HepG2 (cell line): ENCODE measurements around the gene PDZD4.

Source experiments
- HDAC6 ChIP-seq: fragments of 200-600 bp; sonication (generic); IDR thresholded peaks from 2 replicates; pipeline ENCODE4 v1.7.0; 2017; ENCODE audit warnings: mild to moderate bottlenecking, antibody characterized with exemption, low read length, low read depth
- HNRNPLL ChIP-seq: fragments of 200-400 bp; formaldehyde crosslinking; IDR thresholded peaks from 2 replicates; pipeline ENCODE4 v1.6.1; 2017; ENCODE audit warnings: mild to moderate bottlenecking, low read depth, low read length; ENCODE audit not compliant: poor library complexity, severe bottlenecking
- NFE2L2 ChIP-seq: fragments of 150-350 bp; IDR thresholded peaks from 2 replicates; pipeline ENCODE4 v1.6.1; 2014; ENCODE audit warnings: low read length
- NRL ChIP-seq: sonication (generic); formaldehyde crosslinking; IDR thresholded peaks from 2 replicates; pipeline ENCODE4 v1.5.0; 2020; ENCODE audit warnings: missing genetic modification reagents, mild to moderate bottlenecking, moderate library complexity, borderline replicate concordance
- SCMH1 ChIP-seq: sonication (generic); formaldehyde crosslinking; IDR thresholded peaks from 2 replicates; pipeline ENCODE4 v1.9.0; 2021; ENCODE audit warnings: missing genetic modification reagents, mild to moderate bottlenecking, borderline replicate concordance
- SIX4 ChIP-seq: sonication (generic); formaldehyde crosslinking; IDR thresholded peaks from 2 replicates; pipeline ENCODE4 v1.4.0; 2020; ENCODE audit warnings: missing genetic modification reagents
- STAG1 ChIP-seq: sonication (generic); formaldehyde crosslinking; IDR thresholded peaks from 2 replicates; pipeline ENCODE4 v1.4.0; 2020; ENCODE audit warnings: missing genetic modification reagents
- ZNF230 ChIP-seq: sonication (generic); formaldehyde crosslinking; IDR thresholded peaks from 2 replicates; pipeline ENCODE4 v1.4.0; 2020; ENCODE audit warnings: mild to moderate bottlenecking, missing genetic modification reagents
- ZNF570 ChIP-seq: sonication (generic); formaldehyde crosslinking; IDR thresholded peaks from 2 replicates; pipeline ENCODE4 v1.4.0; 2020; ENCODE audit warnings: mild to moderate bottlenecking, missing genetic modification reagents, borderline replicate concordance
- ZNF776 ChIP-seq: sonication (generic); formaldehyde crosslinking; IDR thresholded peaks from 2 replicates; pipeline ENCODE4 v1.4.0; 2020; ENCODE audit warnings: mild to moderate bottlenecking, missing genetic modification reagents
- TF ChIP-seq, protein P1 (sequence below): sonication (generic); formaldehyde crosslinking; IDR thresholded peaks from 2 replicates; pipeline ENCODE4 v1.5.0; 2020; ENCODE audit warnings: mild to moderate bottlenecking, missing genetic modification reagents, moderate library complexity
- TF ChIP-seq, protein P2 (sequence below): sonication (generic); formaldehyde crosslinking; IDR thresholded peaks from 2 replicates; pipeline ENCODE4 v1.8.0; 2022; ENCODE audit warnings: mild to moderate bottlenecking, missing genetic modification reagents
- TF ChIP-seq, protein P3 (sequence below): sonication (generic); formaldehyde crosslinking; IDR thresholded peaks from 2 replicates; pipeline ENCODE4 v1.4.0; 2020; ENCODE audit warnings: missing genetic modification reagents
- TF ChIP-seq, protein P4 (sequence below): sonication (generic); formaldehyde crosslinking; IDR thresholded peaks from 2 replicates; pipeline ENCODE4 v1.8.0; 2022; ENCODE audit warnings: mild to moderate bottlenecking, missing genetic modification reagents, borderline replicate concordance

DNA sequence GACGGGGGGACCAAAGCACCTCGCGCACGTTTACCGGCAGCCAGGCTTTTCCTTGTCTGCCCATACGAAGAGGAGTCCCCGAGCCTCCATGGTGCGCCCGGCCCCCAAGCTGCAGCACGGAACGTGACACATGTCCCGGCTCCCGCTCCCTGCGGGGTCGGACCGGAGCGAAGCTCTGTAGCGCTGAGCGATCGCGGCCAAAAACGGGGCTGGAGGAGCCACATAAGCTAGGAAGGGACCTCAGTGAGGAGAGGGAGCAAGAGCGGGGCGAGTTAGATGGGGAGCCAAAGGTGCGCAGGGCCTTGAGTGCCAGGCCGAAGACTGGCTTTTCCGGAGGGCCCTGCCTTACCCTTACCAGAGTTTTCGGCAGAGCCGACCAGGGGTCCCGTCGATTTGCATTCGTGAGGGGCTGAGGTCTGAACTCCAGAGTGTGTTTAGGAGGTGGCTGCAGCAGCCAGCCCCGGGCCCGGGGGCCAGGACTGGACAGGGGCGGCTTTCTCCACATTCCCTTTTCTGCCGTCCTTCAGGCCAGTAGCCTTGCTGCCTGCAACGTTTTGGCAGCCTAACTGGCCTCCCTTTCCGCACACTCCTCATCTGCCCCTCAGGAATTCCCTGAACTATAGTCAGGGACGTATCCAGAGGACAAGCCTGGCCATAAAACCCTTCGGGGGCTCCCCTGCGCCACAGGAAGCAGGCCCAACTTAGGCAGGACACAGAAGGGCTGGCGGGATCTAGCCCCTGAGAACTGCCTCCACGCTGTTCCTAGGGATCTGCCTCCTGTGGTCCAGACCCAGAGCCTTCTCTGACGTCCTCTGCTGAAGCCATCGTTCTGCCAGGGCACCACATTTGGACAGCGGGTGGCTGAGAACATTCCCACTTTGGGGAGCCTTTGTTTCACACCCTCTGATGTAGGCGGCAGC is 35.2 kb downstream of the PDZD4 start:
- TF ChIP-seq, protein P1, sequence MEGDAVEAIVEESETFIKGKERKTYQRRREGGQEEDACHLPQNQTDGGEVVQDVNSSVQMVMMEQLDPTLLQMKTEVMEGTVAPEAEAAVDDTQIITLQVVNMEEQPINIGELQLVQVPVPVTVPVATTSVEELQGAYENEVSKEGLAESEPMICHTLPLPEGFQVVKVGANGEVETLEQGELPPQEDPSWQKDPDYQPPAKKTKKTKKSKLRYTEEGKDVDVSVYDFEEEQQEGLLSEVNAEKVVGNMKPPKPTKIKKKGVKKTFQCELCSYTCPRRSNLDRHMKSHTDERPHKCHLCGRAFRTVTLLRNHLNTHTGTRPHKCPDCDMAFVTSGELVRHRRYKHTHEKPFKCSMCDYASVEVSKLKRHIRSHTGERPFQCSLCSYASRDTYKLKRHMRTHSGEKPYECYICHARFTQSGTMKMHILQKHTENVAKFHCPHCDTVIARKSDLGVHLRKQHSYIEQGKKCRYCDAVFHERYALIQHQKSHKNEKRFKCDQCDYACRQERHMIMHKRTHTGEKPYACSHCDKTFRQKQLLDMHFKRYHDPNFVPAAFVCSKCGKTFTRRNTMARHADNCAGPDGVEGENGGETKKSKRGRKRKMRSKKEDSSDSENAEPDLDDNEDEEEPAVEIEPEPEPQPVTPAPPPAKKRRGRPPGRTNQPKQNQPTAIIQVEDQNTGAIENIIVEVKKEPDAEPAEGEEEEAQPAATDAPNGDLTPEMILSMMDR (CRISPR knock-in tag), result 0 out of 2 replicates have a peak, but pooled peaks have one; percentile 5
- peak; percentile 9; the same call in 1 of the 2 replicates for TF ChIP-seq ZNF776 (CRISPR knock-in tag)
- TF ChIP-seq HDAC6, result no peak
- TF ChIP-seq, protein P2, sequence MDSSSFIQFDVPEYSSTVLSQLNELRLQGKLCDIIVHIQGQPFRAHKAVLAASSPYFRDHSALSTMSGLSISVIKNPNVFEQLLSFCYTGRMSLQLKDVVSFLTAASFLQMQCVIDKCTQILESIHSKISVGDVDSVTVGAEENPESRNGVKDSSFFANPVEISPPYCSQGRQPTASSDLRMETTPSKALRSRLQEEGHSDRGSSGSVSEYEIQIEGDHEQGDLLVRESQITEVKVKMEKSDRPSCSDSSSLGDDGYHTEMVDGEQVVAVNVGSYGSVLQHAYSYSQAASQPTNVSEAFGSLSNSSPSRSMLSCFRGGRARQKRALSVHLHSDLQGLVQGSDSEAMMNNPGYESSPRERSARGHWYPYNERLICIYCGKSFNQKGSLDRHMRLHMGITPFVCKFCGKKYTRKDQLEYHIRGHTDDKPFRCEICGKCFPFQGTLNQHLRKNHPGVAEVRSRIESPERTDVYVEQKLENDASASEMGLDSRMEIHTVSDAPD (CRISPR knock-in tag), result no peak
- TF ChIP-seq HNRNPLL, result no peak
- no peak for TF ChIP-seq SIX4 (CRISPR knock-in tag)
- no peak for TF ChIP-seq STAG1 (CRISPR knock-in tag)
- no peak for TF ChIP-seq ZNF230
- TF ChIP-seq, protein P3, sequence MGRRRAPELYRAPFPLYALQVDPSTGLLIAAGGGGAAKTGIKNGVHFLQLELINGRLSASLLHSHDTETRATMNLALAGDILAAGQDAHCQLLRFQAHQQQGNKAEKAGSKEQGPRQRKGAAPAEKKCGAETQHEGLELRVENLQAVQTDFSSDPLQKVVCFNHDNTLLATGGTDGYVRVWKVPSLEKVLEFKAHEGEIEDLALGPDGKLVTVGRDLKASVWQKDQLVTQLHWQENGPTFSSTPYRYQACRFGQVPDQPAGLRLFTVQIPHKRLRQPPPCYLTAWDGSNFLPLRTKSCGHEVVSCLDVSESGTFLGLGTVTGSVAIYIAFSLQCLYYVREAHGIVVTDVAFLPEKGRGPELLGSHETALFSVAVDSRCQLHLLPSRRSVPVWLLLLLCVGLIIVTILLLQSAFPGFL (CRISPR knock-in tag), result no peak
- TF ChIP-seq, protein P4, sequence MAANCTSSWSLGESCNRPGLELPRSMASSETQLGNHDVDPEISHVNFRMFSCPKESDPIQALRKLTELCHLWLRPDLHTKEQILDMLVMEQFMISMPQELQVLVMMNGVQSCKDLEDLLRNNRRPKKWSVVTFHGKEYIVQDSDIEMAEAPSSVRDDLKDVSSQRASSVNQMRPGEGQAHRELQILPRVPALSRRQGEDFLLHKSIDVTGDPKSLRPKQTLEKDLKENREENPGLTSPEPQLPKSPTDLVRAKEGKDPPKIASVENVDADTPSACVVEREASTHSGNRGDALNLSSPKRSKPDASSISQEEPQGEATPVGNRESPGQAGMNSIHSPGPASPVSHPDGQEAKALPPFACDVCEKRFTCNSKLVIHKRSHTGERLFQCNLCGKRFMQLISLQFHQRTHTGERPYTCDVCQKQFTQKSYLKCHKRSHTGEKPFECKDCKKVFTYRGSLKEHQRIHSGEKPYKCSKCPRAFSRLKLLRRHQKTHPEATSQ (CRISPR knock-in tag), result no peak
- TF ChIP-seq ZNF570 (CRISPR knock-in tag), result no peak
- TF ChIP-seq SCMH1 (CRISPR knock-in tag), result no peak
- TF ChIP-seq NRL (CRISPR knock-in tag), result no peak
- no peak for TF ChIP-seq NFE2L2
